Testis (tissue), 2 donors: ENCODE data around the gene RAET1E.

Source experiments
- CTCF ChIP-seq, 3 experiments: fragments of 450-650 bp in 2 of 3; fragments of 200-600 bp in 1 of 3; sonication (generic) in 1 of 3; IDR thresholded peaks; one replicate each; pipeline ENCODE4 v1.5.1; 2016 to 2019; ENCODE audit warnings: antibody characterized with exemption in 3 of 3, mild to moderate bottlenecking in 2 of 3, moderate library complexity in 1 of 3
- POLR2A ChIP-seq: fragments of 450-650 bp; IDR thresholded peaks from one replicate; pipeline ENCODE4 v1.6.1; 2017; ENCODE audit warnings: antibody characterized with exemption, mild to moderate bottlenecking, moderate library complexity

GRCh38 chr6:149905371-149905910 is 7.5 kb upstream of the RAET1E start:
- TF ChIP-seq CTCF (IDR thresholded peaks at IDR 0.05) (no peak), POLR2A (no peak)
